Activated CD4-positive, alpha-beta T cell treated with anti-CD3 and anti-CD28 coated beads for 48 hours (primary cell): ENCODE results near the gene SCFD2.
A peak's percentile ranks its signal among the peaks of the same experiment; 100 is the strongest.
"Not testable (repeated sequence)": the region's sequence is repeated elsewhere in the genome, so short reads cannot be mapped to it uniquely, and the experiment has no call there.

Experiments
- DNase-seq: peaks from one replicate; pipeline ENCODE4 v3.0.0-alpha.2; 2020

The SCFD2 gene

GRCh38 chr4:53185869-53186585, 179.8 kb downstream of the SCFD2 start:
- no peak for DNase-seq

- no peak for DNase-seq
Observed at GRCh38 chr4:53183754-53184153, 182.1 kb downstream of the SCFD2 start.

GRCh38 chr4:53177751-53178150, 188.1 kb downstream of the SCFD2 start:
- not testable (repeated sequence) for DNase-seq

GRCh38 chr4:53175640-53176039, 190.2 kb downstream of the SCFD2 start:
- no peak for DNase-seq

GRCh38 chr4:53174823-53175222, 191.0 kb downstream of the SCFD2 start:
- DNase-seq = no peak

- no peak for DNase-seq
Observed at GRCh38 chr4:53173576-53173975, 192.3 kb downstream of the SCFD2 start.

- no peak for DNase-seq
Observed at GRCh38 chr4:53171797-53172196, 194.1 kb downstream of the SCFD2 start.

- DNase-seq = no peak
Observed at GRCh38 chr4:53169695-53170617, 195.9 kb downstream of the SCFD2 start.

- no peak for DNase-seq
Observed at GRCh38 chr4:53168228-53168627, 197.6 kb downstream of the SCFD2 start.

GRCh38 chr4:53162969-53163368, 202.9 kb downstream of the SCFD2 start:
- DNase-seq = no peak

- no peak for DNase-seq
Observed at GRCh38 chr4:53161787-53162433, 204.0 kb downstream of the SCFD2 start.

- no peak for DNase-seq
Observed at GRCh38 chr4:53161051-53161786, 204.6 kb downstream of the SCFD2 start.

GRCh38 chr4:53156896-53157295, 209.0 kb downstream of the SCFD2 start:
- DNase-seq = no peak

- no peak for DNase-seq
Observed at GRCh38 chr4:53152467-53152866, 213.4 kb downstream of the SCFD2 start.

GRCh38 chr4:53151489-53151788, 214.4 kb downstream of the SCFD2 start:
- no peak for DNase-seq

GRCh38 chr4:53150631-53151488, 215.0 kb downstream of the SCFD2 start:
- no peak for DNase-seq

- no peak for DNase-seq
Observed at GRCh38 chr4:53147711-53148110, 218.2 kb downstream of the SCFD2 start.

- DNase-seq = no peak
Observed at GRCh38 chr4:53147197-53147596, 218.7 kb downstream of the SCFD2 start.

GRCh38 chr4:53141308-53141707, 224.6 kb downstream of the SCFD2 start:
- DNase-seq = no peak

- not testable (repeated sequence) for DNase-seq
Observed at GRCh38 chr4:53139256-53139655, 226.6 kb downstream of the SCFD2 start.

- no peak for DNase-seq
Observed at GRCh38 chr4:53137468-53137867, 228.4 kb downstream of the SCFD2 start.

- peak; percentile 5 for DNase-seq
Observed at GRCh38 chr4:53136954-53137353, 228.9 kb downstream of the SCFD2 start.
